ENCODE data around the gene SLC38A3.

SLC38A3 gene

GRCh38 chr3:50192689-50193141, 12.4 kb upstream of the SLC38A3 start:
- DNase-seq (ENCODE audit: low spot score): peak; percentile 91

GRCh38 chr3:50193286-50193685, 11.8 kb upstream of the SLC38A3 start:
- no peak for DNase-seq (ENCODE audit: low spot score)

- no peak for DNase-seq (ENCODE audit: low spot score)
Measured at GRCh38 chr3:50193746-50194127, 11.3 kb upstream of the SLC38A3 start.

- DNase-seq (ENCODE audit: low spot score): peak; percentile 86
Measured at GRCh38 chr3:50194128-50194902, 10.8 kb upstream of the SLC38A3 start.

GRCh38 chr3:50194903-50195500, 10.1 kb upstream of the SLC38A3 start:
- DNase-seq (ENCODE audit: low spot score): no peak

- no peak for DNase-seq (ENCODE audit: low spot score)
Measured at GRCh38 chr3:50195501-50196252, 9.4 kb upstream of the SLC38A3 start.

GRCh38 chr3:50196253-50196801, 8.7 kb upstream of the SLC38A3 start:
- no peak for DNase-seq (ENCODE audit: low spot score)

GRCh38 chr3:50201573-50202315, 3.3 kb upstream of the SLC38A3 start:
- no peak for DNase-seq (ENCODE audit: low spot score)

- no peak for DNase-seq (ENCODE audit: low spot score)
Measured at GRCh38 chr3:50202353-50203112, 2.5 kb upstream of the SLC38A3 start.

GRCh38 chr3:50203113-50203808, 1.8 kb upstream of the SLC38A3 start:
- DNase-seq (ENCODE audit: low spot score): no peak

GRCh38 chr3:50203809-50204803, 965 bp upstream of the SLC38A3 start:
- no peak for DNase-seq (ENCODE audit: low spot score)

- peak; percentile 79 for DNase-seq (ENCODE audit: low spot score)
Measured at GRCh38 chr3:50205413-50206276, 574 bp downstream of the SLC38A3 start.

GRCh38 chr3:50207359-50208042, 2.4 kb downstream of the SLC38A3 start:
- DNase-seq (ENCODE audit: low spot score): no peak

- DNase-seq (ENCODE audit: low spot score): no peak
Measured at GRCh38 chr3:50208677-50209344, 3.7 kb downstream of the SLC38A3 start.

GRCh38 chr3:50210176-50210509, 5.1 kb downstream of the SLC38A3 start:
- DNase-seq (ENCODE audit: low spot score): no peak

- no peak for DNase-seq (ENCODE audit: low spot score)
Measured at GRCh38 chr3:50210510-50211367, 5.7 kb downstream of the SLC38A3 start.
